Measurements from ENCODE around the gene DOC2B. TPM values are rescaled to one million over a fixed set of nuclear protein-coding genes. Genes with fewer than 3 reads are reported as not detected.
A peak's percentile ranks its signal among the peaks of the same experiment; 100 is the strongest.

DOC2B gene
- total RNA-seq, 2 experiments from 2014 or later, result not detected

- no peak for ATAC-seq (ENCODE audit: low read depth)
- Mint-ChIP-seq H3K36me3 (no peaks in the 10 kb centered on the region), H3K4me1 (no peaks in the 10 kb centered on the region), H3K4me3 (no peak overlapping the region), H3K27ac (no peak overlapping the region), H3K9me3 (no peaks in the 10 kb centered on the region), H3K27me3 (no peaks in the 10 kb centered on the region)
- no peak for DNase-seq
- POLR2A ChIA-PET, result no interaction called here
Measured at GRCh38 chr17:157901-158300, 23.5 kb downstream of the DOC2B start.

GRCh38 chr17:156946-157345, 24.5 kb downstream of the DOC2B start:
- no peak for ATAC-seq (ENCODE audit: low read depth)
- Mint-ChIP-seq H3K27ac (no peak overlapping the region), H3K9me3 (no peaks in the 10 kb centered on the region), H3K36me3 (no peaks in the 10 kb centered on the region), H3K4me3 (no peak overlapping the region), H3K4me1 (no peaks in the 10 kb centered on the region), H3K27me3 (no peaks in the 10 kb centered on the region)
- POLR2A ChIA-PET, result no interaction called here
- DNase-seq, result no peak

- POLR2A ChIA-PET, result no interaction called here
- no peak for DNase-seq
- H3K4me1 Mint-ChIP-seq, result no peaks in the 10 kb centered on the region
- H3K4me3 Mint-ChIP-seq, result no peak overlapping the region
- H3K9me3 Mint-ChIP-seq, result no peaks in the 10 kb centered on the region
- no peak for ATAC-seq (ENCODE audit: low read depth)
- H3K36me3 Mint-ChIP-seq, result no peaks in the 10 kb centered on the region
- no peaks in the 10 kb centered on the region for H3K27me3 Mint-ChIP-seq
- H3K27ac Mint-ChIP-seq, result no peak overlapping the region
Measured at GRCh38 chr17:156094-156621, 25.3 kb downstream of the DOC2B start.

GRCh38 chr17:155576-155975, 25.9 kb downstream of the DOC2B start:
- POLR2A ChIA-PET, result no interaction called here
- Mint-ChIP-seq H3K27me3 (no peaks in the 10 kb centered on the region), H3K27ac (no peak overlapping the region), H3K4me1 (no peaks in the 10 kb centered on the region), H3K36me3 (no peaks in the 10 kb centered on the region), H3K9me3 (no peaks in the 10 kb centered on the region), H3K4me3 (no peak overlapping the region)
- DNase-seq (no peak), ATAC-seq (ENCODE audit: low read depth) (no peak)

GRCh38 chr17:153851-154250, 27.6 kb downstream of the DOC2B start:
- H3K27me3 Mint-ChIP-seq, result no peaks in the 10 kb centered on the region
- no peaks in the 10 kb centered on the region for H3K9me3 Mint-ChIP-seq
- POLR2A ChIA-PET, result no interaction called here
- ATAC-seq (ENCODE audit: low read depth) (no peak), DNase-seq (no peak)
- no peaks in the 10 kb centered on the region for H3K4me1 Mint-ChIP-seq
- no peaks in the 10 kb centered on the region for H3K36me3 Mint-ChIP-seq
- no peak overlapping the region for H3K4me3 Mint-ChIP-seq
- H3K27ac Mint-ChIP-seq, result no peak overlapping the region

GRCh38 chr17:152860-153420, 28.5 kb downstream of the DOC2B start:
- Mint-ChIP-seq H3K4me3 (no peak overlapping the region), H3K9me3 (no peaks in the 10 kb centered on the region), H3K36me3 (no peaks in the 10 kb centered on the region), H3K27ac (no peak overlapping the region), H3K4me1 (no peaks in the 10 kb centered on the region), H3K27me3 (no peaks in the 10 kb centered on the region)
- POLR2A ChIA-PET, result no interaction called here
- no peak for ATAC-seq (ENCODE audit: low read depth)
- DNase-seq, result peak; percentile 15

- H3K36me3 Mint-ChIP-seq, result no peaks in the 10 kb centered on the region
- H3K4me3 Mint-ChIP-seq, result no peak overlapping the region
- no peaks in the 10 kb centered on the region for H3K4me1 Mint-ChIP-seq
- no peak overlapping the region for H3K27ac Mint-ChIP-seq
- H3K9me3 Mint-ChIP-seq, result no peaks in the 10 kb centered on the region
- DNase-seq, result peak; percentile 27
- ATAC-seq (ENCODE audit: low read depth), result no peak
- POLR2A ChIA-PET, result no interaction called here
- no peaks in the 10 kb centered on the region for H3K27me3 Mint-ChIP-seq
Measured at GRCh38 chr17:151886-152859, 29.3 kb downstream of the DOC2B start.

GRCh38 chr17:151004-151403, 30.4 kb downstream of the DOC2B start:
- Mint-ChIP-seq H3K9me3 (no peaks in the 10 kb centered on the region), H3K4me3 (no peak overlapping the region), H3K4me1 (no peaks in the 10 kb centered on the region), H3K27me3 (no peaks in the 10 kb centered on the region), H3K27ac (no peak overlapping the region), H3K36me3 (no peaks in the 10 kb centered on the region)
- POLR2A ChIA-PET, result no interaction called here
- DNase-seq (no peak), ATAC-seq (ENCODE audit: low read depth) (no peak)

DNA sequence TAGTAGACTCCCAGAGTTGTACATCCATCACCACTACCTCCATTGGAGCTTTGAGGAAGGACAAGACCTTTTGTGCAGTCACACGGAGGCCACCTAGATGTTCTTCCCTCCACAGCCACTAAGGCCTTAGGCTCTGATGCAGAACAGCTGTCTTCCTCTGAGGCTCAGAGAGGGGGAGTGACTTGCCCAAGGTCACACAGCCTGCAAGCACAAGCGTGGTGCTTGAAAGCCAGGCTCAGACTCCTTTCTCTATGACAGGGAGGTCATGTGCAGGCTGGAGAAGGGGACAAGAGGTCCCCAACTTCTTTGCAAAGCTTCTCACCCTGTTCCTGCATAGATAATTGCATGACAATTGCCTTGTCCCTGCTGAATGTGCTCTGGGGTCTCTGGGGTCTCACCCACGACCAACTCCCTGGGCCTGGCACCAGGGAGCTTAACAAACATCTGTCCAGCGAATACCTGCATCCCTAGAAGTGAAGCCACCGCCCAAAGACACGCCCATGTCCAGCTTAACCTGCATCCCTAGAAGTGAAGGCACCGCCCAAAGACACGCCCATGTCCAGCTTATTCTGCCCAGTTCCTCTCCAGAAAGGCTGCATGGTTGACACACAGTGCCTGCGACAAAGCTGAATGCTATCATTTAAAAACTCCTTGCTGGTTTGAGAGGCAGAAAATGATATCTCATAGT, 31.4 kb downstream of the DOC2B start:
- Mint-ChIP-seq H3K27me3 (no peaks in the 10 kb centered on the region), H3K9me3 (no peaks in the 10 kb centered on the region)
- DNase-seq, result no peak

GRCh38 chr17:149231-149630, 32.2 kb downstream of the DOC2B start:
- H3K4me1 Mint-ChIP-seq, result no peaks in the 10 kb centered on the region
- H3K27me3 Mint-ChIP-seq, result no peaks in the 10 kb centered on the region
- DNase-seq (no peak), ATAC-seq (ENCODE audit: low read depth) (no peak)
- H3K36me3 Mint-ChIP-seq, result no peaks in the 10 kb centered on the region
- H3K4me3 Mint-ChIP-seq, result no peak overlapping the region
- H3K9me3 Mint-ChIP-seq, result no peaks in the 10 kb centered on the region
- POLR2A ChIA-PET, result no interaction called here
- no peak overlapping the region for H3K27ac Mint-ChIP-seq

More for the DNA sequence above, 31.4 kb downstream of the DOC2B start:
- POLR2A ChIA-PET, result interaction anchor here (0.6 kb wide), 1 partner anchor 850 kb away, joined by 3 read pairs; no protein-coding TSS in a partner anchor
- Mint-ChIP-seq H3K36me3 (no peaks in the 10 kb centered on the region), H3K27ac (no peak overlapping the region), H3K4me3 (no peak overlapping the region), H3K4me1 (no peaks in the 10 kb centered on the region)
- no peak for ATAC-seq (ENCODE audit: low read depth)

DNA sequence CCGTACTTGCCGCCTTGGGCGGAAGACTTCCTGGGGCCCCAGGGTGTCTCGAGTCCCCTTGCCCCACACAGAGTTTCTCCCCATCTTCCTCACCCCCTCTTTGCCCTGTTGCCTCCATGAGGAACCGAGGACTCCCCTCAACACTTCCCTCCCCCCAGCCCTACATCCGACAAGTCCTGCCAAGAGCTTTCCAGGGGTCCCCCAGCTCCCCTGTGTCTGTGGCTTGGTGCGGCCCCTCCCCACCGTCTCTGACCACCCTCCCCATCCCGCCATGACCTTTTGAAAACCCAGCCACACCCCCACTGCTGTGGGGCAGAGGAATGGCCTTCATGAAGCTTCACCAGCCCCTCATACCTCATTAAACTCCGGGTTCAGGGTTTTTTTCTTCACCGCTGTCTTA, 32.7 kb downstream of the DOC2B start:
- Mint-ChIP-seq H3K27me3 (no peaks in the 10 kb centered on the region), H3K36me3 (no peaks in the 10 kb centered on the region), H3K4me3 (no peak overlapping the region), H3K27ac (no peak overlapping the region), H3K9me3 (no peaks in the 10 kb centered on the region), H3K4me1 (no peaks in the 10 kb centered on the region)
- POLR2A ChIA-PET, result no interaction called here
- DNase-seq (no peak), ATAC-seq (ENCODE audit: low read depth) (no peak)

GRCh38 chr17:147796-148740, 33.4 kb downstream of the DOC2B start:
- Mint-ChIP-seq H3K27me3 (no peaks in the 10 kb centered on the region), H3K27ac (no peak overlapping the region), H3K36me3 (no peaks in the 10 kb centered on the region), H3K9me3 (no peaks in the 10 kb centered on the region), H3K4me3 (no peak overlapping the region), H3K4me1 (peaks cover 2% of the 10 kb centered on the region)
- POLR2A ChIA-PET, result no interaction called here
- DNase-seq, result peak; percentile 22
- ATAC-seq (ENCODE audit: low read depth), result no peak

Measured in activated naive CD8-positive, alpha-beta T cell treated with anti-CD3 and anti-CD28 coated beads, Interleukin-2, amount 10 ng/mL, durations not matched to agents 7 days and 5 days (primary cell).